ENCODE measurements around the gene MED13L.

The MED13L gene

GRCh38 chr12:116207274-116207673 is 70.2 kb downstream of the MED13L start:
- DNase-seq, result no peak

DNA sequence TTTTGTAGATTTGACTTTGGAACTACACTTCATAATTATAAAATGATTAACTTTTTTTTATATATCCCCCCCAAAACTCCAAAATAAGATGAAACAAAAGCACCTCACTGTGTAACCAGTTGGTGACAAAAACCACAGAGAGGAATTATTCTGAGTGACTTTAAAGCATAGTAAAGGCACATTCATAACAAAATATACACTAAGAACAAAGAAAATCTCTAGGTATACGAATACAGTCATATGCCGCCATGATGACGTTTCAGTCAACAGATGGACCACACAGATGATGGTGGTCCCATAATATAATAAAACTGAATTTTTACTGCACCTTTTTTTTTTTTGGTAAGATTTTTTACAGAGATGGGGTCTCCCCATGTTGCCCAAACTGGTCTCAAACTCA is 70.7 kb downstream of the MED13L start:
- no peak for DNase-seq

DNA sequence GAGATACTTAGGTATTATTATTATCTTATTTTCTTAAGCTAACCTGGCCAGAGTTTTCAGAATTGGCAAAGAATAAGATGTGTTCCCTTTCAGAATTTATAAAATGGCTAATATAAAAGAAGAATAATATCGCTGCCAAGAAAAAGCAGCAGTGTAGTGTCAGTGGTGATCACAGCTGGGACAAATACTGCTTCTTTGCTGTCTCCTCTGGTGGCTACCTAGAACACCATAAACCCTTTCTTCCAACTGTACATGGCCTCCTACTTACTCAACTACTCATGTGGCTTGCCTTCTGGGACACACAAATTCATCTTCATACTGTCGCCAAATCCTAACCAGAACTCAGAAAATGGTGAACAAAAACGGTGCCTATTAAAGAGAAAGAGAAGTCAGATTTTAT is 72.7 kb downstream of the MED13L start:
- DNase-seq, result no peak

GRCh38 chr12:116204169-116204568 is 73.3 kb downstream of the MED13L start:
- DNase-seq, result no peak

- DNase-seq, result no peak
Observed at GRCh38 chr12:116202940-116203339, 74.6 kb downstream of the MED13L start.

- DNase-seq, result no peak
Observed at GRCh38 chr12:116202433-116202832, 75.1 kb downstream of the MED13L start.

GRCh38 chr12:116201908-116202307 is 75.6 kb downstream of the MED13L start:
- DNase-seq, result no peak

GRCh38 chr12:116201359-116201758 is 76.1 kb downstream of the MED13L start:
- DNase-seq, result no peak

- no peak for DNase-seq
Observed at GRCh38 chr12:116200812-116201211, 76.7 kb downstream of the MED13L start.

GRCh38 chr12:116199160-116199706 is 78.3 kb downstream of the MED13L start:
- DNase-seq, result no peak

- no peak for DNase-seq
Observed at GRCh38 chr12:116196752-116197718, 80.5 kb downstream of the MED13L start.

- no peak for DNase-seq
Observed at GRCh38 chr12:116196226-116196625, 81.3 kb downstream of the MED13L start.

DNA sequence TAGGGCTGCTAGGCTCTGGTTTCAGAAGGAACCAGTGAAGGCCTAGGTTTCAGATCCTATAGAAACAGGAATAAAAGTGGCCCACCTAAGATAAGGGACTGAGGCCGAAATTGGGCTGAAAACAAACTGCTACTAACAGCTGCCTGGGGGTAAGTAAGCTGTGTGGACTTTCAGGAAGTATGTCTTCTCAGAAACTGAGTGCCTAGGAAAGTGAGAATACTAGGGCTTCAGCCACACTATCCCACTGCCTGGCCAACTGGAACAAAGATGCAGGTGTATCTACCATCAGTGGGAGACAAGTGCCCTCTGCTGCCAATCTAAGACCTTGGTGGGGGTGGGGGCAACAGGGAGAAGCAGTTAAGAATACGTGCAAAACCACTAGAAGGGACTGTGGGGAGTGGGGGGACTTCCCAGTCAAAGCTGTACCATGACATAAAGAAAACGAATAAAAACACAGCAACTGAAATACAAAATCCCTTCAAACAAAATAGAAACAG is 82.5 kb downstream of the MED13L start:
- DNase-seq, result peak; percentile 52

GRCh38 chr12:116189692-116190091 is 87.8 kb downstream of the MED13L start:
- no peak for DNase-seq

DNA sequence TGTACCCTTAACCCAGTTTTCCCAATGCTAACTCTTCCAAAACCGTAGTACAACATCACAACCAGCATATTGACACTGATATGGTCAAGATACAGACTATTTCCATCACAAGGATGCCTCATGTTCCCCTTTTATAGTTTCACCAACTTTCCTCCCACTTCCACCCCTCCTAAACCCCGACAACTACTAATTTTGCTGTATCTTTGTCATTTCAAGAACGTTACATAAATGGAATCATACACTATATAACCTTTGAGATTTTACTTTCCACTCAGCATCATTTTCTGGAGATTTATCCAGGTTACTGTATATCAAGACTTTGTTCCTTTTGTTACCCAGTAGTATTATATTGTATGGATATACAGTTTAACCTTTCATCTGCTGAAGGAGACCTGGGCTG is 88.9 kb downstream of the MED13L start:
- no peak for DNase-seq

GRCh38 chr12:116187151-116187511 is 90.4 kb downstream of the MED13L start:
- DNase-seq, result no peak

DNA sequence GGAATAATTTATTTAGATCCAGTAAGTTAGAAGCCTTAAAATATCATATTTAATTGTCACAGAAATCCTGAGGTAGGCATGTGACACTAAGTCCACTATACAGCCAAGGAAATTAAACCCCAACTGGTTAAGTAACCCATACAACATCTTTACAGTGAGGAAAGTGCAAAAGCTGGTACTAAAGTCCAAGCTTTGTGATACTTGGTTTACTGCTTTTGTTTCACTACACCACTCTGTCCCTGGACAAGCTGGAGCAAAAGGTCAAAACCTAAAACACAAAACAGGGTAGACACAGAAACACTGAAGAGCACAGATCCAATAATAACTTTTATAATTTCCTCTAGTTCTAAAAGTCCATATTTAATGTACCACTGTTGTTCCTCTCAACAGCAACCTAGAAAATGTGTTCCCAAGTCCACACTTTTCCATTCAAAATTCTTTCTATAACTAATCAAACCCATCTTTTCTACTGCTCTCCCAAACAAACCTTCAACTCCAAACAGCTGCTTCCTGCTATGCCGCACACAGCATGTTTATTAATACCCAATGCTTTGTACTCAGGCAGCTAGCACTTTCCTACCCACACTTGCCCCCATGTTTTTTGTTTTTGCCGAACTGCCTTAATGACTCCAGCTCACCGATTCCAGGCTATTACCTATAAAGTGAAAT is 90.9 kb downstream of the MED13L start:
- DNase-seq, result no peak

DNA sequence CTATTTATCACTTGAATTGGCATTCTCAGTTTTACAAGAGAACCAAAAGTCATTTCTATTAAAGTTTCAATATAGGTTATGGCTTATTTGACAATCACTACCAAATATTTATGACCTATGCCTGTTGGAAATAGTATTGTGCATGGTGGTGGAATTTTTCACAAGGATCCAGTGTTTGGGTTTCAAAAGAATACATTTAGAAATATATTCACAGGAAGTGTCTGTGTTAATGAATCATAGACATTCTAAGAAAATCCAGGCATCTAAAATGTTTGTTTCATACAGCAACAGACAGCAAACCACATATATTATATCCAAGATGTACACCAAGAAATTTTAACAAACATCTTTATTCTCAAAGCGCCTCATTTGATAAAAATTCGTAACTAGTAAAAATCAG is 92.7 kb downstream of the MED13L start:
- DNase-seq, result no peak

DNA sequence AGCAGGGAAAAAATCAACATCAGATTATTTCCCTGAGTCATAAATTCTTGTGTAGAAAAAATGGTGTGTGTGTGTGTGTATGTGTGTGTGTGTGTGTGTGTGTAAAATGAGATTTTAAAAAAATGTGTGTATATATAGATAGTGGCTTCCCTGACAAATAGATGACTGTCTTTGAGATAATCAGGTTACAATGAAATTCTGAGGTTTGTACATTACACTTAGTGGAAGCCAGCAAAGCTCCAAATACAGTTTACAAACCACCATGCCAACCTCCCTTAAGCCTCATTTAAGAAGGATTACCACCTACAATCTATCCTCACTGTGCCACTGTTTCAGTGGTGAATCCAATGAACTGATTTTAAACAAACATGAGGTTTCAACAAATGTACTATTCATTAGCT is 93.8 kb downstream of the MED13L start:
- DNase-seq, result no peak

DNA sequence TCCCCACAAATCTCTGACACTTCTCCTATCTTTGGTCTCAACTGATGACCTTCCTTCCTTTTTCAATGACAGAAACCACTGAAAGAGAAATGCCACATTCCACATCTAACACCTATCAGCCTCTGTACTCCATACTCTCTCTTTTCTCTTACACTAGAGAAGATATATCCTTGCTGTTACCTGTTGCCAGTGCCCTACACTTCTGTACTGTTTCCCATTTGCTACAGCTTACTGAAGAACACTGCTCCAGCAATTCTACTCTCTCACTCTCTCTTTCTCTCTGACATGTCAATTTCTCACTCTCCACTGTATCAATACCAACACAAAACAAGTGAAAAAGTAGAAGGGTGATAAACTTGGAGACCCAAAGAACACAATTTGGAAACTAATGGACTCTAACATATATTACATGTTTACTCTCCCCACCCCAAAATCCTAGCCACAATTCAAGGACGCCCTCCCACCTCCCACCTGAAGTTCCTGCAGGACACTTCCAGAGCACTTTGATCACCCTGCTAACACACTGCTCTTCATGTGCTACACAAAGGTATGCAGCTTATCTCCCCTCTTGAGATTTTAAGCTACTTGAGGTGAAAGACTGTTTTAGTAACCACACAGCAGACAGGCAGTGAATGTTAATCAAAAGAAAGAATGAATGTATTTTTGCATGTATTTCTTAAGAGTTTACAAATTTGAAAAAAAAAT is 95.0 kb downstream of the MED13L start:
- DNase-seq, result no peak

GRCh38 chr12:116180448-116180847 is 97.0 kb downstream of the MED13L start:
- DNase-seq, result no peak

- no peak for DNase-seq
Observed at GRCh38 chr12:116179384-116179783, 98.1 kb downstream of the MED13L start.

GRCh38 chr12:116177017-116177416 is 100.5 kb downstream of the MED13L start:
- DNase-seq, result no peak
